Osteocyte (in vitro differentiated cells): ENCODE data around the gene POP5. TPM values are rescaled to one million over a fixed set of nuclear protein-coding genes. Genes with fewer than 3 reads are reported as not detected.
"Not testable (repeated sequence)": the region's sequence is repeated elsewhere in the genome, so short reads cannot be mapped to it uniquely, and the experiment has no call there.

Experiments
- DNase-seq: peaks from one replicate; pipeline ENCODE4 v3.0.0; 2021; ENCODE audit warnings: mixed read lengths; ENCODE audit not compliant: unreplicated experiment; ENCODE audit errors: extremely low spot score
- H3K27ac Mint-ChIP-seq: one replicate; pipeline ENCODE4 v1.8.0; 2021; ENCODE audit warnings: mild to moderate bottlenecking, mixed read lengths; ENCODE audit not compliant: unreplicated experiment
- H3K27me3 Mint-ChIP-seq: one replicate; pipeline ENCODE4 v1.8.0; 2021; ENCODE audit warnings: mixed read lengths; ENCODE audit not compliant: unreplicated experiment
- H3K36me3 Mint-ChIP-seq: one replicate; pipeline ENCODE4 v1.8.0; 2021; ENCODE audit warnings: mixed read lengths; ENCODE audit not compliant: unreplicated experiment
- H3K4me1 Mint-ChIP-seq: one replicate; pipeline ENCODE4 v1.8.0; 2021; ENCODE audit warnings: mixed read lengths; ENCODE audit not compliant: unreplicated experiment
- H3K4me3 Mint-ChIP-seq: one replicate; pipeline ENCODE4 v1.8.0; 2021; ENCODE audit warnings: mild to moderate bottlenecking, moderate library complexity, mixed read lengths; ENCODE audit not compliant: unreplicated experiment
- H3K9me3 Mint-ChIP-seq: one replicate; pipeline ENCODE4 v1.8.0; 2021; ENCODE audit warnings: mixed read lengths; ENCODE audit not compliant: unreplicated experiment
- CTCF ChIP-seq: fragments of 200-600 bp; sonication (generic); IDR thresholded peaks from 2 replicates; pipeline ENCODE4 v1.5.0; 2021; ENCODE audit warnings: antibody characterized with exemption, mild to moderate bottlenecking, moderate library complexity
- total RNA-seq: library from RNA; stranded (reverse); gene quantifications from 2 replicates; pipeline ENCODE4 v1.2.1, GENCODE V29; 2021

Gene POP5
- total RNA-seq, 1 donor from 2014 or later: 36.9 TPM

GRCh38 chr12:120532701-120533238, 48.4 kb downstream of the POP5 start:
- Mint-ChIP-seq H3K4me3 (no peak overlapping the region), H3K36me3 (peaks cover 4% of the 10 kb centered on the region), H3K4me1 (peaks cover 48% of the 10 kb centered on the region), H3K27me3 (no peaks in the 10 kb centered on the region), H3K27ac (no peak overlapping the region), H3K9me3 (no peaks in the 10 kb centered on the region)
- TF ChIP-seq CTCF: no peak
- DNase-seq: no peak

DNA sequence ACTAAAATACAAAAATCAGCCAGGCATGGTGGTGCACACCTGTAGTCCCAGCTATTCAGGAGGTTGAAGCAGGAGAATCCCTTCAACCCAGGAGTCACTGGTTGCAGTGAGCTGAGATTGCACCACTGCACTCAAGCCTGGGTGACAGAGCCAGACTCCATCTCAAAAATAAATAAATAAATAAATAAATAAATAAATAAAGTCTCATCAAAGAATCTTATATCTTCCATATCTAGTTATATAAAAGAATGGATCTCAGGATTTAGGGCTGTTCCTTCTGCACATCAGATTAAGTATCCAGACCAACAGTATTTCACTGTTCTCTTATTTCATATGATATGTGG, 50.8 kb downstream of the POP5 start:
- not testable (repeated sequence) for H3K36me3 Mint-ChIP-seq, H3K4me3 Mint-ChIP-seq, H3K9me3 Mint-ChIP-seq, DNase-seq, H3K27me3 Mint-ChIP-seq
- Mint-ChIP-seq H3K4me1 (peaks cover 29% of the 10 kb centered on the region), H3K27ac (peak overlapping the region; percentile 100)

- H3K4me1 Mint-ChIP-seq: peaks cover 26% of the 10 kb centered on the region
- no peaks in the 10 kb centered on the region for H3K27me3 Mint-ChIP-seq
- no peaks in the 10 kb centered on the region for H3K9me3 Mint-ChIP-seq
- H3K36me3 Mint-ChIP-seq: no peaks in the 10 kb centered on the region
- DNase-seq: no peak
- peak overlapping the region; percentile 100 for H3K4me3 Mint-ChIP-seq
- H3K27ac Mint-ChIP-seq: peak overlapping the region; percentile 100
- TF ChIP-seq CTCF: no peak
These were observed 51.4 kb downstream of the POP5 start for GRCh38 chr12:120529641-120530417.

DNA sequence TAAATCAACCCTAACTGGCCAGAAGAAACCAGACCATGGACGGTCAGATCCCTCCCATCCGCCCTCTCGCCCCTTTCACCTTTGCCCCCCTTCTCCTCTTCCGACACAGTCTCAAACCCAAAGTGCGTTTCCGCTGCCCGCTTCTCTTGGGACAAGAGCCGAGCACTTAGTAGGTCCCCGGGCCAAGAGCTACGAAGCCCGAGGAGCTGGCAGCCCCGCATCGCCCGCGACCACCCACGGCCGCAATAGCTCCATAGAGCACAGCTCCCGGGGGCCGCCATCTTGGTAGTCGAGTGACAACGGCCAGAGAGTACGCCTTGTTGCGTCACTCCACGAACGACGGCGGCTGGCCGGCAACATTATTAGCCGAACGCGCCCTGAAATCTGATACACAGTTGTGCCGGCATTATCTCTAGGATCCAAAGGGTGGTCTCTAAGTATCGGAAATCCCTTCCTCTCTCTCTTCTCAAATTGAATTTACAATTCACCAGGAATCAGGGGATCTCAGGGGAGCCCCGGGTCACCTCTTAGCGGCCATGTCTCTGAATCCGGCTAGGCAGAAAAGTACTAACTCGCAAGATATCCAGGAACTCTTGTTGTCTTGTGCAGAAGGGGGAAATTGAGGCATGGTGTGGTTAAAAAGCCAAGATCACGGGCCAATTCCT, 52.2 kb downstream of the POP5 start, which contains the start of gene COQ5:
TSS of gene COQ5 (minus strand) at position 298 of the 665 bp plus-strand sequence. CDS start at position 281, 17 bp downstream.
- peak; percentile 94 for DNase-seq
- Mint-ChIP-seq H3K27ac (peak within 1 kb of the TSS; percentile 100), H3K27me3 (no peaks in the 10 kb centered on the region), H3K4me1 (peaks cover 24% of the 10 kb centered on the region), H3K36me3 (no peaks in the 10 kb centered on the region), H3K4me3 (peak within 1 kb of the TSS; percentile 100), H3K9me3 (no peaks in the 10 kb centered on the region)
- no peak for TF ChIP-seq CTCF

Other genes starting within 250 kb of the POP5 start
- gene MSI1, start 212.2 kb downstream of the POP5 start, total RNA-seq: 1.0 and 1.3 TPM in 2 replicates
- 299 and 307 TPM in 2 replicates for gene COX6A1, start 143.3 kb downstream of the POP5 start, total RNA-seq
- 23.9 and 25.6 TPM in 2 replicates for gene TRIAP1, start 135.0 kb downstream of the POP5 start, total RNA-seq
- gene GATC, start 135.0 kb downstream of the POP5 start, total RNA-seq: 16.1 and 21.1 TPM in 2 replicates
- gene SRSF9, start 111.7 kb downstream of the POP5 start, total RNA-seq: 143 and 151 TPM in 2 replicates
- 324 and 325 TPM in 2 replicates for gene DYNLL1, start 85.3 kb downstream of the POP5 start, total RNA-seq
- 20.4 and 24.0 TPM in 2 replicates for gene COQ5, start 52.2 kb downstream of the POP5 start, total RNA-seq
- 139 and 177 TPM in 2 replicates for gene RNF10, start 47.0 kb downstream of the POP5 start, total RNA-seq
- not detected in 2 replicates for gene CABP1, start 59.2 kb upstream of the POP5 start, total RNA-seq
- gene MLEC, start 105.7 kb upstream of the POP5 start, total RNA-seq: 129 TPM in 2 replicates
- 26.8 and 27.9 TPM in 2 replicates for gene UNC119B, start 129.1 kb upstream of the POP5 start, total RNA-seq
- gene ACADS, start 144.4 kb upstream of the POP5 start, total RNA-seq: 4.6 and 4.9 TPM in 2 replicates